Peyer's patch (tissue), 4 donors: Measurements from ENCODE around the gene ZSCAN5A. TPM values are rescaled to one million over a fixed set of nuclear protein-coding genes. Genes with fewer than 3 reads are reported as not detected.

Source experiments
- DNase-seq, 3 donors: peaks; one replicate each; pipeline ENCODE4 v3.0.0-alpha.2; 2017 to 2019
- H3K27ac ChIP-seq, 4 donors: fragments of 200-600 bp; sonication (generic); one replicate each; pipeline ENCODE4 v1.5.1; 2016 to 2019
- H3K27me3 ChIP-seq, 2 donors: fragments of 200-600 bp; sonication (generic); one replicate each; pipeline ENCODE4 v1.5.1; 2019
- H3K36me3 ChIP-seq, 3 donors: fragments of 200-600 bp; sonication (generic); one replicate each; pipeline ENCODE4 v1.5.1; 2016 to 2019
- H3K4me1 ChIP-seq, 4 donors: fragments of 200-600 bp; sonication (generic); one replicate each; pipeline ENCODE4 v1.5.1; 2016 to 2019
- H3K4me3 ChIP-seq, 4 donors: fragments of 200-600 bp; sonication (generic); 1 replicate in 3 of 4; 2 replicates in 1 of 4; pipeline ENCODE4 v1.5.1; 2016 to 2019; ENCODE audit warnings: mild to moderate bottlenecking in 1 of 4
- H3K9me3 ChIP-seq, 4 donors: fragments of 200-600 bp; sonication (generic); one replicate each; pipeline ENCODE4 v1.5.1; 2016 to 2019; ENCODE audit warnings: mild to moderate bottlenecking in 1 of 4
- CTCF ChIP-seq, 6 experiments: fragments of 450-650 bp in 4 of 6; fragments of 200-600 bp in 2 of 6; sonication (generic) in 1 of 6; IDR thresholded peaks; one replicate each; pipeline ENCODE4 v1.5.1; 2017 to 2019; ENCODE audit warnings: antibody characterized with exemption in 6 of 6, mild to moderate bottlenecking in 3 of 6, moderate library complexity in 1 of 6
- POLR2A ChIP-seq, 2 donors: fragments of 450-650 bp; IDR thresholded peaks; one replicate each; pipeline ENCODE4 v1.5.1; 2017; ENCODE audit warnings: antibody characterized with exemption in 2 of 2, mild to moderate bottlenecking in 2 of 2, moderate library complexity in 2 of 2
- total RNA-seq, 4 donors: library from RNA; depleted of rRNA; stranded (reverse); fragments of >200 nt; gene quantifications; one replicate each; pipeline ENCODE4 v1.1.0, GENCODE V29; 2016

Gene ZSCAN5A
- total RNA-seq, 4 donors from 2014 or later, result 14.9 to 19.0 (median 15.3) TPM

- Histone ChIP-seq H3K27me3 (no peaks in the 10 kb centered on the region), H3K36me3 (no peaks in the 10 kb centered on the region), H3K4me1 (no peaks in the 10 kb centered on the region), H3K4me3 (no peak overlapping the region), H3K9me3 (no peaks in the 10 kb centered on the region), H3K27ac (no peak overlapping the region)
- no peak for DNase-seq
- TF ChIP-seq POLR2A (IDR thresholded peaks at IDR 0.05), result no peak
- no peak for TF ChIP-seq CTCF (IDR thresholded peaks at IDR 0.05)
Measured at GRCh38 chr19:56193981-56194640, 120.5 kb downstream of the ZSCAN5A start.

- Histone ChIP-seq H3K36me3 (no peaks in the 10 kb centered on the region), H3K27me3 (no peaks in the 10 kb centered on the region), H3K4me3 (no peak overlapping the region), H3K27ac (no peak overlapping the region), H3K9me3 (no peaks in the 10 kb centered on the region), H3K4me1 (no peaks in the 10 kb centered on the region)
- no peak for DNase-seq
- TF ChIP-seq POLR2A (IDR thresholded peaks at IDR 0.05) (no peak), CTCF (IDR thresholded peaks at IDR 0.05) (no peak)
Measured at GRCh38 chr19:56191711-56192110, 122.9 kb downstream of the ZSCAN5A start.

DNA sequence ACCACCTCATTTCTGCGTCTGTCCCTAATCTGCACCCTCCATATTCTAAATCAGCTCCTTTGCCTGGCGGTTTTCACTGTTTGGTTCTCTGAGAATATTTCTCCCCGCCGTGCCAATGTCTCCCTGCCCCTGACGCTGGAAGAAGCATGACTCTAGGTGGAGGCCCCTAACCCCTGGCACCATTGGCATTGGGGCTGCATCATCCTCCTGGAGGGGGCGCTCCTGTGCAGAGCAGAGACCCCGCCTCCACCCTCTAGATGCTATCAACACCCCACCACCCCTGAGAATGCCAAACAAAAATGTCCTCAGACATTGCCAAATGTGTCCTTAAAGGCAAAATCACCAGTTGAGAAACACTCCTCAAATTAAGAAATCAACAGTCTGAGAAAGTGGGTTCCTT lies 123.5 kb downstream of the ZSCAN5A start:
- no peak for DNase-seq
- H3K36me3 ChIP-seq, result no peaks in the 10 kb centered on the region
- H3K4me3 ChIP-seq, result no peak overlapping the region
- H3K27ac ChIP-seq, result no peak overlapping the region
- no peaks in the 10 kb centered on the region for H3K4me1 ChIP-seq
- no peaks in the 10 kb centered on the region for H3K9me3 ChIP-seq
- TF ChIP-seq CTCF (IDR thresholded peaks at IDR 0.05) (no peak), POLR2A (IDR thresholded peaks at IDR 0.05) (no peak)
- no peaks in the 10 kb centered on the region for H3K27me3 ChIP-seq

- H3K27me3 ChIP-seq, result no peaks in the 10 kb centered on the region
Measured at GRCh38 chr19:56189785-56190184, 124.9 kb downstream of the ZSCAN5A start.

GRCh38 chr19:56177564-56178243 lies 136.9 kb downstream of the ZSCAN5A start:
- no peak for DNase-seq
- H3K4me3 ChIP-seq, result no peak overlapping the region
- no peaks in the 10 kb centered on the region for H3K27me3 ChIP-seq
- no peaks in the 10 kb centered on the region for H3K36me3 ChIP-seq
- no peaks in the 10 kb centered on the region for H3K9me3 ChIP-seq
- H3K4me1 ChIP-seq, result no peaks in the 10 kb centered on the region
- H3K27ac ChIP-seq, result no peak overlapping the region
- TF ChIP-seq POLR2A (IDR thresholded peaks at IDR 0.05), result no peak
- TF ChIP-seq CTCF (IDR thresholded peaks at IDR 0.05), result no peak

More at GRCh38 chr19:56189785-56190184, 124.9 kb downstream of the ZSCAN5A start:
- Histone ChIP-seq H3K9me3 (no peaks in the 10 kb centered on the region), H3K36me3 (no peaks in the 10 kb centered on the region), H3K27ac (no peak overlapping the region), H3K4me3 (no peak overlapping the region), H3K4me1 (no peaks in the 10 kb centered on the region)
- TF ChIP-seq POLR2A (IDR thresholded peaks at IDR 0.05), result no peak
- TF ChIP-seq CTCF (IDR thresholded peaks at IDR 0.05), result no peak
- no peak for DNase-seq
